WERI-Rb-1 (cell line): ENCODE results near the gene MYRF.

Source experiments
- DNase-seq: peaks from one replicate; pipeline ENCODE4 v3.0.0-alpha.2; 2020
- H3K27ac ChIP-seq: fragments of 250-450 bp; sonication (Bioruptor Pico); 2 replicates; pipeline ENCODE4 v1.5.1; 2020; ENCODE audit warnings: mild to moderate bottlenecking, moderate library complexity
- H3K27me3 ChIP-seq: fragments of 250-450 bp; sonication (Bioruptor Pico); 2 replicates; pipeline ENCODE4 v1.5.1; 2021; ENCODE audit warnings: mild to moderate bottlenecking, low read depth, moderate library complexity; ENCODE audit not compliant: insufficient read depth, severe bottlenecking
- H3K36me3 ChIP-seq: fragments of 250-450 bp; sonication (Bioruptor Pico); 2 replicates; pipeline ENCODE4 v1.5.1; 2020; ENCODE audit warnings: mild to moderate bottlenecking, moderate library complexity
- H3K4me3 ChIP-seq: 2 replicates; pipeline ENCODE4 v1.5.1; 2011; ENCODE audit warnings: low read depth, mild to moderate bottlenecking, control low read depth, low read length
- H3K9me3 ChIP-seq: fragments of 250-450 bp; sonication (Bioruptor Pico); 2 replicates; pipeline ENCODE4 v1.5.1; 2021; ENCODE audit warnings: mild to moderate bottlenecking, moderate library complexity; ENCODE audit not compliant: severe bottlenecking
- CTCF ChIP-seq: IDR thresholded peaks from 2 replicates; pipeline ENCODE4 v1.5.1; 2011; ENCODE audit warnings: low read depth, mild to moderate bottlenecking, control low read depth, inconsistent platforms, low read length

Gene MYRF

GRCh38 chr11:61837411-61838005, 85.1 kb downstream of the MYRF start:
- peaks cover 69% of the 10 kb centered on the region for H3K36me3 ChIP-seq
- no peak overlapping the region; the same call in 1 of the 2 replicates for H3K27ac ChIP-seq
- H3K27me3 ChIP-seq = no peaks in the 10 kb centered on the region
- no peak for DNase-seq
- no peaks in the 10 kb centered on the region for H3K9me3 ChIP-seq
- no peak for TF ChIP-seq CTCF
- H3K4me3 ChIP-seq = no peak overlapping the region
